Mucosa of rectum (tissue), 2 donors: ENCODE measurements around the gene ALG12.

ENCODE experiments used
- H3K27ac ChIP-seq, 2 donors: one replicate each; pipeline ENCODE4 v1.7.0; 2013; ENCODE audit warnings: inconsistent platforms in 2 of 2, low read depth in 2 of 2, low read length in 2 of 2
- H3K27me3 ChIP-seq, 2 donors: one replicate each; pipeline ENCODE4 v1.7.0; 2013; ENCODE audit warnings: low read length in 2 of 2; ENCODE audit not compliant: control insufficient read depth in 2 of 2, insufficient read depth in 2 of 2
- H3K36me3 ChIP-seq, 2 donors: one replicate each; pipeline ENCODE4 v1.7.0; 2013; ENCODE audit warnings: low read length in 2 of 2; ENCODE audit not compliant: control insufficient read depth in 2 of 2, insufficient read depth in 2 of 2
- H3K4me1 ChIP-seq, 2 donors: one replicate each; pipeline ENCODE4 v1.7.0; 2013; ENCODE audit warnings: low read length in 2 of 2, mild to moderate bottlenecking in 1 of 2; ENCODE audit not compliant: control insufficient read depth in 2 of 2, insufficient read depth in 2 of 2
- H3K4me3 ChIP-seq, 2 donors: one replicate each; pipeline ENCODE4 v1.7.0; 2013; ENCODE audit warnings: low read length in 2 of 2
- H3K9ac ChIP-seq, 2 donors: one replicate each; pipeline ENCODE4 v1.7.0; 2013; ENCODE audit warnings: low read length in 2 of 2, low read depth in 1 of 2, mild to moderate bottlenecking in 1 of 2
- H3K9me3 ChIP-seq, 2 donors: one replicate each; pipeline ENCODE4 v1.7.0; 2013; ENCODE audit warnings: low read length in 2 of 2; ENCODE audit not compliant: control insufficient read depth in 2 of 2
- donor health status: healthy.
- donor health status: Normal muscosa, but diverticular disease.

The ALG12 gene

GRCh38 chr22:49911881-49912625 is 6.2 kb downstream of the ALG12 start:
- peaks cover 26 to 44% of the 10 kb centered on the region in 2 donors for H3K36me3 ChIP-seq
- H3K4me3 ChIP-seq = no peak overlapping the region
- peaks cover under 1 to 3% of the 10 kb centered on the region in 2 donors for H3K4me1 ChIP-seq
- no peaks in the 10 kb centered on the region for H3K9me3 ChIP-seq
- no peak overlapping the region for H3K9ac ChIP-seq
- no peaks in the 10 kb centered on the region for H3K27me3 ChIP-seq
- no peak overlapping the region for H3K27ac ChIP-seq

DNA sequence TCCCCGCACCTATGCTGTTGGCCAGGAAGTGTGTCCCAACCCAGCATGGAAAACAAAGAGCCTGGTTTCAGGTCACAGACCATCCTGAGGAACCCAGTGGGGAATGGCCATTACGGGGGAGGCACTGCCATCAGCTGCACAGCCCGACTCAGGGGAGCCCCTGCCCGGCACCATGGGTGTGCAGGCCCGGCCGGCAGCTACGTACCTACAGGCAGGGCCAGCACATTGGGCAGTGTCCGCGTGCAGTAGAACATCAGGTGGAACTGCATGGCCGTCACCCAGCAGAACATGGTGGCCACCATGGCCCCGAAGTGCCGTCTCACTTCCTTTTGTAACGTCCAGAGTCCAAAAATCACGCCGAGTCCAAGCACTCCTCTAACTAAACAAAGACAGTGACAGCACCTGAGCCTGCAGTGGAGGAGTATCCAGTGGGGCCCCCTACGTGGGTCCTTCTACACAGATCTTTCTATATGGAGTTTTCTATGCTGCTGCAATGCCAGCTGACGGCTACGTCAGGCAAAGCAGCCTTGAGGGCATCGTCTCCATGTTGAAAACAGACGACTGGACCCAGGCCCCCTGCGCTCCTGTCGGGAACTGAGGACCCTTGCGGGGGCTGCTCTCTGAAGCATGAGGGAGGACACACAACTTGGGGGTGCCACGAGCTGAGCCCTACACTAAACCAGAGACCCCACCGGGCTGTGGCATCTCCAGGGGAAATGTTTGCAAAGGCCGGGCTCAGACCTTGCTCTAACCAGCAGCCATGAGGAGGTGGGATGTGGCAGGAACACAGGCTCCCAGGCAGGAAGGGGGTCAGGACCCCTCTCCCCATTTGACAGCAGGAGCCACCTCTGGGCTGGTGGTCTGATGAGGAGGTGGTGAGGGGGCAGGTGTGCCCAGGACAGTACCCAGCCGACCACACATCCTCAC is 7.7 kb downstream of the ALG12 start:
- Histone ChIP-seq H3K9ac (no peak overlapping the region), H3K27ac (no peak overlapping the region), H3K36me3 (peaks cover 28 to 47% of the 10 kb centered on the region in 2 donors), H3K9me3 (no peaks in the 10 kb centered on the region), H3K4me3 (no peak overlapping the region), H3K27me3 (no peaks in the 10 kb centered on the region), H3K4me1 (no peaks in the 10 kb centered on the region)

DNA sequence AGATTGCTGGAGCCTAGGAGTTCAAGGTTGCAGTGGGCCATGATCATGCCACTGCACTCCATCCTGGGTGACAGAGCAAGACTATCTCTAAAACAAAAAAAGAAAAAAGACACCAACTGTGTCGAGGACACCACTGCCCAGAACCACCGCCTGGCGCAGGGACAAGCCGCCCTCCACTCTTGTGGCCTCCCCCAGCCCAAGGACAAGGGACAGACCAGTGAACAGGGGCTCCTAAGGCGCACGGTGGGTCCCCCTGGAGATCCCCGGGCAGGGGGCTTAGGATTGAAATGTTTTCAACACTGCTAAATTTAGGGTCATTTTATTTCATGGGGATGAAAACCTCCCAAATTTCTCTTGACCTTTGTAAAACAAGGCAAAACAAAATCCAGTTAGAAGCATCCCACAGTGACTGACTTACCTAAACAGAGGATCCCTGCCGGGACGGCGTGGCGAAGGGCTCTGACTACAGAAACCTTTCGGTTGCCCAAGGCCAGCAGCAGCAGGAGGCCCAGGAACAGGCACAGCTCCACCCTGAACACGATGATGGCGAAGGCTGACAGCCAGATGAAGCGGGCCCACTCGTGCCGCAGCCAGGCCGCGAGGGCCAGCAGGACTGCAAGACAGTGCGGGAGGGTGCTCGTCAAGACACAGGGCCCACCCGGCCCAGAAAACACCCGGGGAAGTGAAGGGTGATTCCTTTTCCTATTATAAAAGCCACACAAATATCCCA is 8.6 kb downstream of the ALG12 start:
- Histone ChIP-seq H3K27me3 (no peaks in the 10 kb centered on the region), H3K9me3 (no peaks in the 10 kb centered on the region), H3K27ac (no peak overlapping the region), H3K36me3 (peaks cover 28 to 50% of the 10 kb centered on the region in 2 donors), H3K9ac (no peak overlapping the region), H3K4me1 (no peaks in the 10 kb centered on the region), H3K4me3 (no peak overlapping the region)

GRCh38 chr22:49907807-49908206 is 10.4 kb downstream of the ALG12 start:
- Histone ChIP-seq H3K4me1 (no peaks in the 10 kb centered on the region), H3K27me3 (no peaks in the 10 kb centered on the region), H3K27ac (no peak overlapping the region), H3K36me3 (peaks cover 36 to 55% of the 10 kb centered on the region in 2 donors), H3K9ac (no peak overlapping the region), H3K9me3 (no peaks in the 10 kb centered on the region), H3K4me3 (no peak overlapping the region)

GRCh38 chr22:49906799-49907290 is 11.4 kb downstream of the ALG12 start:
- Histone ChIP-seq H3K27me3 (no peaks in the 10 kb centered on the region), H3K4me3 (no peak overlapping the region), H3K9ac (no peak overlapping the region), H3K27ac (no peak overlapping the region), H3K9me3 (no peaks in the 10 kb centered on the region), H3K4me1 (no peaks in the 10 kb centered on the region), H3K36me3 (peaks cover 43 to 59% of the 10 kb centered on the region in 2 donors)

DNA sequence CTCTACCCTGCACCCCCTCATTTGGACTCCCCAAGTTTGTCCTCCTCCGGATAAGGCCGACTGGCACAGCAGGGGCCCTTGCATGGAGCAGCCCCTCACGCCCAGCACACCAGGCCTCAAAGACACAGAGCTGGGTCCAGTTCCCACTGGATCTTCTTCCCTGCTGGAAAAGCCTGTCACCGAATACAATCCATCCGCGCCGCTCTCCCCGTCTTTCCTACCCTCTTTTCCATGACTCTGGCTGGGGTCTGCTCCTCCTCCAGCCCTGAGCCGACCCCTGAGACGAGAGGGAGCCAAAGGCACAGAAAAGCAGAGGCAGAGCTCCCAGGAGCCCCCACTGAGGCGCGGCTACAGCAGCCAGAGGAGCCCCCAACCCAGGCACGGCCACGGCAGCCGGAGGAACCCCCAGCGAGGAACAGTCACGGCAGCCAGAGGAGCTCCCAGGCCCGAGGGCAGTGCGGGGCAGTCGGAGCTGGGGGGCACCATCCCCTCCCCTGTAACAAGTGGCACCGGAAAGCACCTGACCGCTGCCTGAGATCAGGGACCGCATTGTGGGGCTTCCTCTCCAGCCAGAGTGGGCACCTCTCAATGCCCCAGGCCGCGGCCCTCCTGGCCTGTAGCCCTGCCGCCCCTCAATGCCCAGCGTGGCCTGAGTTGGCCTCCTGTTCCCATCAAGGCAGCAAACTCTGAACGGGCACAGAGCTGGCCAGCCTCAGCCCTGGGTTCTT is 12.0 kb downstream of the ALG12 start:
- Histone ChIP-seq H3K9me3 (no peaks in the 10 kb centered on the region), H3K27ac (no peak overlapping the region), H3K36me3 (peaks cover 48 to 64% of the 10 kb centered on the region in 2 donors), H3K4me1 (no peaks in the 10 kb centered on the region), H3K4me3 (no peak overlapping the region), H3K27me3 (no peaks in the 10 kb centered on the region), H3K9ac (no peak overlapping the region)

- Histone ChIP-seq H3K9ac (no peak overlapping the region), H3K9me3 (no peaks in the 10 kb centered on the region), H3K4me1 (no peaks in the 10 kb centered on the region), H3K27ac (no peak overlapping the region), H3K27me3 (no peaks in the 10 kb centered on the region), H3K4me3 (no peak overlapping the region), H3K36me3 (peaks cover 48 to 66% of the 10 kb centered on the region in 2 donors)
Measured at GRCh38 chr22:49905465-49905864, 12.8 kb downstream of the ALG12 start.

DNA sequence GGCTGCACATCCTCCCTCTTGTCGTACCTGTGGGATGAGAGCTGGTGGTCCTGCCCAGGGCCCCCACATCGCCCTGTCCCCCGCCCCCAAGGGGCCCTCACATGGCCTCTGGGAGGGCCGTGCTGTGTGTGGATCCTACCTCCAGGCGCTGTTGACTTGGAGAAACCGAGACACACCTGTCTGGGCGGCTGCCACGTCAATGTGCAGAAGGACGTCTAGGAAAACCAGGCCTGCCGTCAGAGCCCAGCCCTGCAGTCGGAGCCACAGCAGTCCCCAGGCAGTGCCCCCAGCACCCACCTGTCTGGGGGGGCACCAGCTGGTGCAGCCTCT is 14.2 kb downstream of the ALG12 start:
- H3K27ac ChIP-seq = no peak overlapping the region
- H3K4me1 ChIP-seq = no peaks in the 10 kb centered on the region
- H3K9ac ChIP-seq = no peak overlapping the region
- no peak overlapping the region for H3K4me3 ChIP-seq
- H3K9me3 ChIP-seq = no peaks in the 10 kb centered on the region
- H3K36me3 ChIP-seq = peaks cover 53 to 62% of the 10 kb centered on the region in 2 donors
- no peaks in the 10 kb centered on the region for H3K27me3 ChIP-seq

DNA sequence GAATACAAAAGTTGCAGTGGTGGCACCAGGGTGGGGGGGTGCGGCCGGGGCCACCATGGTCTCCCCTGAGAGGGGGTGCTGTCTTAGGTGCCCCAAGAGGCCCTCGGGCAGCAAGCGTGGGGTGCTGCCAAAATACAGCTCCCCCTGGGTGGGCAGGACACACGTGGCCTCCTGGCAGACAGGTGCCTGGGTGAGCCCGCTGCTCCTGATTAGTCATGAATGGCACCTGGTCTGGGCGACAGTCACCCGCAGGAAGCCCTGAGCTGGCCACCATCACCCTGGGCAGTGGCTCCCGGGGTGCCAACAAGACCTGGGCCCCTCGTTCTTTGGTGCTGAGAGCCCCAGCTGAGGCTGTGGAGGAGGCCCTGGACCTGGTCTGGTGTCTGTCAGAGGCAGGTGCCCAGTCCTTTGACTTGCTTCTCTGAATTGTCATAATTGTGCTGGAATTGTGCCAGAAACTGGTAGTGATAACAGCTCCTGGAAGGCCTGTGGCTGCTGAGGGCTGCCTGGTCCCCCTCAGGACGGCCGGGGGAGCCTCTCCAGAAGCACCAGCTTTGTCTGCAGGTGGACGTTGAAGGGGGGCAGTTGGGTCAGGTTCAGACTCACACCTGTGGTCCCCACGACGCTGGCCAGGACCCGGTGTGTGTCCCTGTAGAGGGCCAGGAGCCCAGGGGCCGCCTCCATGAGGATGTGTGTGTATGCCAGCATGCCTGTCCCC is 14.8 kb downstream of the ALG12 start:
- Histone ChIP-seq H3K4me3 (no peak overlapping the region), H3K27me3 (no peaks in the 10 kb centered on the region), H3K36me3 (peaks cover 52 to 60% of the 10 kb centered on the region in 2 donors), H3K4me1 (no peaks in the 10 kb centered on the region), H3K9ac (no peak overlapping the region), H3K9me3 (no peaks in the 10 kb centered on the region), H3K27ac (no peak overlapping the region)
